Stimulated activated CD8-positive, alpha-beta memory T cell treated with anti-CD3 and anti-CD28 coated beads, Interleukin-4, amount 100 ng/mL, for 1 hour (primary cell): ENCODE results near the gene FCGR2B.
"Not testable (repeated sequence)": the region's sequence is repeated elsewhere in the genome, so short reads cannot be mapped to it uniquely, and the experiment has no call there.

Experiments used
- DNase-seq, 2 donors: peaks; one replicate each; pipeline ENCODE4 v3.0.0-alpha.2; 2020; ENCODE audit warnings: low read depth in 2 of 2, low spot score in 1 of 2

FCGR2B gene

DNA sequence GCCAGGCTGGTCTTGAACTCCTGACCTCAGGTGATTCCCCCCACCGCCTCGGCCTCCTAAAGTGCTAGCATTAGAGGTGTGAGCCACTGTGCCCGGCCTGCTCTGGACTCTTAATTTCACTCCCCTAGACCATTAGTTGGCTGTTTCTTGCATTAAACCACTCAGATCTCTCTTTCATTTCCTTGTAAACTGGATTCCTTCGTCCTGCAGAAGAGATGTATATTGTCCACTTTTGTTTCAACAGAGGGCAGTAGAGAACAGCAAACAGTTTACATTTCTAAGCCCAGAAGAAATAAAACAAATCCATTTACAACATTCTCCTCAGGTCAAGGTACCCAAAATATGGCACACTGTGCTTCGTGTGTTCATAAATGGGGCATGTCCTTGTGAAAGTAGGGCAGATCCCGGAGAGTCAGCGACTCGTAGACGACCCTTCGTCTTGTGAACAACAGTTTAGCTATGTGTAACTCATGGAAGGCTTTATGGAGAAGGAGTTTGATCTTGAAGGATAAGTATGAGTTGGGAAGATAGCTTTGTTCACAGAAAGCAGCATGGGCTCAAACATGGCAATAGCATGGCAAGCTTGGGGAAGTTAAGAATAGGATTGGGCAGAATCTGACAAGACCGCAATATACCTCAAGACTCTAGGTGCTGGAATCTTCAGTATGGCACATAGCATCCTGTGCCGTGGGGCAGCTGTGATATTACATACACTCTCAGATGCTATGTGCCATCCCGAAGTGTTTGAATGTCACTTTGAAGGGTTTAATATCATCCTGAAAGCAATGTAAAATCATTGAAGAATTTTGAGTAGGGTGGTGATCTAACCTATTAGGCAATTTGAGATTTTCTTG, 15.2 kb upstream of the FCGR2B start:
- DNase-seq = not testable (repeated sequence)

GRCh38 chr1:161653541-161653940, 9.4 kb upstream of the FCGR2B start:
- DNase-seq = not testable (repeated sequence)

DNA sequence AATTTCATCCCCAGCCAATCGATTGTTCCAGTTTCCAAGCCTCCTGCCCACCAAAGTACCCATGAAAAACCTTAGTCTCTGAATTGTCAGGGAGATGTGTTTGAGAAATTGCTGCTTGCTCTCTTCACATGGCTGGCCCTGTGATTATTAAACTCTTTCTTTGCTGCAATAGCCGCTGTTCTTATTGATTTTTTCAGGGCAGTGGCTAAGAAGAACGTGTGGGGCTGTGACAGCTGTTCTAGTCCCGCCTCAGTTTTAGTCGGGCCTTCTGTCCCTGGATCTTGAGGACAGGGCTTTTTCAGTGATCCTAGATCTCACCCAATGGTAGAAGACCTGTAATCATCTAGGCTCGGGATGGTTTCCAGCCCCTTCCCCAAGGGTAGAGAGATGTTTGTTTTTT, 9.0 kb upstream of the FCGR2B start:
- DNase-seq = not testable (repeated sequence)

- not testable (repeated sequence) for DNase-seq
These were observed 4.4 kb upstream of the FCGR2B start for GRCh38 chr1:161658524-161658923.

DNA sequence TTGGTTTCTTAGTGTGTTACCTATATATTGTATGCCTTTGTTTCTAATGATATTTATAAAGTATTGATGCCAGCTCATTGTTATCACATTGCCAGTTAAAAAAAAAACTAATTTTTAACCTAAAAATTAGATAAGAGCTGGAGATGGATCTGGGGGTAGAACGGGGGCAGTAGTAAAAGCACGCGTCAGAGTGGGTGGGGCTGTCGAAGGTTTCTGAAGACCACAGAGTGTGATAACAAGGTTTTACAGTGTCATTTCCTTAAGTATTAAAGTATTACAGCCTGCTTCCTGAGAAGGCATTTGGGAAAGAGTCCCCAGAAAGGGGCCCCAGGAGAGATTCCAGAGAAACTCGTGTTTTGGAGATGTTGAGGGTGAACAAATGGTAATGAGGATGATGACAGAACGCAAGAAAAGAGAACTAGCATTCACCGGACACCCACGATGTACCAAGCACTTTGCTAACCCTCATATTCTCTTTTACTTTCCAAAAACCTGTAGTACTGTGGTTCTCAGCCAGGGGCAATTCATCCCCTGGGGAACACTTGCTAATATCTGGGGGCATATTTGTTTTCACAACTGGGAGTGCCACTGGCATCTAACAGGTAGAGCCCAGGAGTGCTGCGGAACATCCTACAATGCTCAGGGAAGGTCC, 1.2 kb upstream of the FCGR2B start:
- not testable (repeated sequence) for DNase-seq

DNA sequence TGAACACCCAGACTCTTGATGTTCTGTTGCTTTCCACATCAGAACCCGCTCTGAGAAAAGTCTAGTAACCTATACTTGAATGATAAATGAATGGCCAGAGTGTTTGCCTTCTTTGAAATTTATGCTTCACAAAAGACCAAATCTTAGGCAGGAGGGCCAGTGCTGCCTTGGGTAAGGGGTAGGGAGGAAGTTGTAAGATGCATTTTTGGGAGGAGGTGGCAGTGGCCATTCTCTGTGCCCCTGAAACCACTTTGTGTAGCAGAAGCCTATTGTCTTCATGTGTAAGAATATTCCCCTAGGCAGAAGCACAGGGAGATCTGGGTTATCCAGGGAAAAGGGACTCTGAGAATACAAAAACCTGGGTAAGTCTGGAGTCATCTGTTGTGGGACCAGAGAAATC, 626 bp downstream of the FCGR2B start:
- DNase-seq = not testable (repeated sequence)

- not testable (repeated sequence) for DNase-seq
These were observed 1.7 kb downstream of the FCGR2B start for GRCh38 chr1:161664689-161665088.

GRCh38 chr1:161671045-161672020, 8.4 kb downstream of the FCGR2B start:
- not testable (repeated sequence) for DNase-seq

DNA sequence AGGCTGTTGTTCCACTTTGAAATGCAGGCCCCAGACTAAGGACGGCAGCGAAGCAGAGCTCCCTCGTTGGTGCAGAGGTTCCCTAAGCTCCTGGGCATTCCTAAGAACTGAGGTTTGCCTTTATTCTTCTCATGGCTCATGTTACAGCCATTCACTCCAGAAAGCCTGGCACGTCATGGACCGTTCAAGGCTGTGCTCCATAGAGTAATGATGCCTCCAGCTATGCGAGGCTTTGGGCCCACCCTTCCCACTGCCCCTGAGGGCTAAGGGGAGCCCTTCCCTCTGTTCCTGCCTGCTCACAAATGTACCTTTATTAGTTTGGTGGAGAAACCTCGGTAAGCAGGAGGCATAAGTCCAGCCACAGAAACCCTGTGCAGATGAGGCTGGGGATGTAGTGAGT, 10.5 kb downstream of the FCGR2B start:
- DNase-seq = not testable (repeated sequence)

DNA sequence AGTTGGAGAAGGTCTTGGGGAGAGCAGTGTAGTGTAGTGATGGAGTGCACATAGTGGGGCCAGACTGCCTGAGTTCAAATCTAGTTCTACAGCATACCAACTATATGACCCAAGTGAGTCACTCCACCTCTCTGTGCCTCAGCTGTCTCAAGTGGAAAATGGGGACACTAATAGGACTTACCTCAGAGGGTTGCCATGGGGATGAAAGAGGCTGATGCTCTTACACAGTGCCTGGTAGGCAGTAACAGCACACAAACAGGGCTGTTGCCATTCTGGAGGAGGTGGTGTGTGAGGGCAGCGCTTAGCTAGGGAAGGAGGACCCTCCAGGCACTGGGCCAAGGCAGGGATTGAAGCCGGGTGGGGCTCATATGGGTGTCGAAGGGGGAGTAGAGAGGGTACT, 11.5 kb downstream of the FCGR2B start:
- not testable (repeated sequence) for DNase-seq

DNA sequence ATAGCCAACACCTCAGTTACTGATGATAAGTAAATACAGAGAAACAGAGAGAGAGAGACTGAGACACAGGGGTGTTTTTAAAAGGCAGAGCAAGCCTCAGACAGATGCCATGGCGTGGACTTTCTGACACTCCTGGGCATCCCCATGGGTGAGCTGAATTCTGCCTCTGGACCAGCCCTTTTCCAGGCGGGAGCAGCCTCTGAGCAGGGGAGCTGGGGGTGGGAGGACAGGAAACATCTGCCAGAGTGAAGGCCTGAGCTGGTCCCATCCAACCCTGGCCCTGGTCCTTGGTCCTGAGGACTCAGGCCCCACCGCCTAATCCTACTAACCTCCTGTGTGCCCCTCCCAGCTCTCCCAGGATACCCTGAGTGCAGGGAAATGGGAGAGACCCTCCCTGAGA, 12.0 kb downstream of the FCGR2B start:
- DNase-seq = not testable (repeated sequence)

- no peak for DNase-seq
These were observed 13.5 kb downstream of the FCGR2B start for GRCh38 chr1:161676441-161676840.

- no peak for DNase-seq
These were observed 14.2 kb downstream of the FCGR2B start for GRCh38 chr1:161676958-161677689.

DNA sequence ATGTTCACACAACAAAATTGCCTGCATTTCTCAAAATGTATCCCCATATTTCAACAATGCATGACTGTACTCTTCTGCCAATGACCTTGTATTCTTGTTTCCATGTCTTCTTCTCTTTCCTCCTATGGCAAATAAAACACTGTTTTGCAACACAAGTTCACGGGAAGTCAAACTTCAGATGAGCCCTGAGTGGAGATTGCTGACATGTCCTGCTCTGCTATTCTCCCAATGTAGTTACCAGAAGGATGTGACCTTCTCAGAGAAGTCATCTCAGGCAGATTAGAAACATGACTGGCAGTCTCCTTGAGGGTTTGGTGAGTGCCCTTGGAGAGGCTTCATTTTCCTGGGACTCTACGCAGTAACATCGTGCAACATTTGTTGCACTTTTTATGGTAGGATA, 15.6 kb downstream of the FCGR2B start:
- no peak for DNase-seq

- DNase-seq = no peak
These were observed 18.9 kb downstream of the FCGR2B start for GRCh38 chr1:161681879-161682278.

GRCh38 chr1:161688946-161689345, 26.0 kb downstream of the FCGR2B start:
- no peak for DNase-seq

DNA sequence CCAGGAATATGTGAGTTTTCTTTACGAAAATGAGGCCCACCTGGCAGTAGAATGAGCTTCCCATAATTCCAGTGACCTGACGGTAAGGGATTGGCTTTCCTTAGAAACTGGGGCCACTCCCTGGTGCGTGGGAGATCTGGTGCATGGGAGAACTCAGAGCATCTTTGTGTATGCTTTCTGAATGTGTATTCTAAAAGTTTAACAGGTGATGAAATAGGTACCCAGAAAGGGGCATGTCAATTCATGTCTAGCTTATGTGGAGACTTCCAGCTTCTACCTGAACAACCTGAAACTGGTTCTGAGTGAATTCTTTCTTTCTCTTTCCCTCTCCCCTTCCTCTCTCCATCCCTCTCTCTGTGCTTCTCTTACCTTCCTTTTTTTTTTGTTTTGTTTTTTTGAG, 28.9 kb downstream of the FCGR2B start:
- DNase-seq = no peak

DNA sequence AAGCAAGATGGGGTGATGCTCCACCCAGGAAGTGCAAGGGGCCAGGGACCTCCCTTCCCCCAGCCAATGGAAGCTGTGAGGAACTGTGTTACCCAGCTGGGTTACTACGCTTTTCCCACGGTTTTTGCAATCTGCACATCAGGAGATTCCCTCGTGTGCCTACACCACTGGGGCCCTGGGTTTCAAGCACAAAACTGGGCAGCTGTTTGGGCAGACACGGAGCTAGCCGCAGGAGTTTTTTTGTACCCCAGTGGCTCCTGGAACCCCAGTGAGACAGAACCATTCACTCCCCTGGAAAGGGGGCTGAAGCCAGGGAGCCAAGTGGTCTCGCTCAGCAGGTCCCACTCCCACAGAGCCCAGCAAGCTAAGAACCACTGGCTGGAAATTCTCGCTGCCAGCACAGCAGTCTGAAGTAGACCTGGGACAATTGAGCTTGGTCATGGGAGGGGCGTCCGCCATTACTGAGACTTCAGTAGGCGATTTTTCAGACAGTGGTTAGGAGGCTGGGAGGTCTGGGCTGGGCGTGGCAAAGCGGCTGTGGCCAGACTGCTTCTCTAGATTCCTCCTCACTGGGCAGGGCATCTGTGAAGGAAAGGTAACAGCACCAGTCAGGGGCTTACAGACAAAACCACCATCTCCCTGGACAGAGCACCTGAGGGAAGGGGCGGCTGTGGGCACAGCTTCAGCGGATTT, 30.2 kb downstream of the FCGR2B start:
- DNase-seq = not testable (repeated sequence)

GRCh38 chr1:161698302-161698701, 35.4 kb downstream of the FCGR2B start:
- DNase-seq = not testable (repeated sequence)

- no peak for DNase-seq
These were observed 39.3 kb downstream of the FCGR2B start for GRCh38 chr1:161702250-161702649.
